ENCODE data around the gene GPR85. TPM values are rescaled to one million over a fixed set of nuclear protein-coding genes. Genes with fewer than 3 reads are reported as not detected.

Gene GPR85
- total RNA-seq, 1 experiment from 2014 or later, result not detected

- Histone ChIP-seq H2BK20ac (ENCODE audit: low read depth, low read length, poor library complexity, severe bottlenecking) (no peak overlapping the region), H2BK120ac (ENCODE audit: low read depth, low read length, poor library complexity, severe bottlenecking) (no peak overlapping the region), H3K79me1 (ENCODE audit: insufficient read depth, low read depth, low read length, poor library complexity, severe bottlenecking) (no peaks in the 10 kb centered on the region), H3K18ac (ENCODE audit: insufficient read length, low read depth, low read length) (no peak overlapping the region), H2BK5ac (ENCODE audit: insufficient read length, low read length) (no peak overlapping the region), H3K4ac (ENCODE audit: low read depth, low read length) (no peak overlapping the region), H4K20me1 (ENCODE audit: control insufficient read depth, insufficient read depth, insufficient read length) (no peaks in the 10 kb centered on the region), H2BK12ac (ENCODE audit: insufficient read length, low read depth, low read length) (no peak overlapping the region), H3K27me3 (ENCODE audit: insufficient read depth, low read length) (peaks cover 23% of the 10 kb centered on the region; the same call in 1 of the 2 replicates), H3K14ac (ENCODE audit: insufficient read depth, low read length) (no peak overlapping the region), H3K23ac (ENCODE audit: insufficient read length, low read depth, low read length) (no peak overlapping the region), H3K9me3 (ENCODE audit: control insufficient read depth, low read depth, low read length) (no peaks in the 10 kb centered on the region), H2BK15ac (ENCODE audit: low read depth, low read length) (no peak overlapping the region), H3T11ph (ENCODE audit: low read length) (no peak overlapping the region), H3K9ac (ENCODE audit: extremely low read depth, insufficient read length, low read length) (no peak overlapping the region), H2AK5ac (ENCODE audit: insufficient read length, low read length) (no peak overlapping the region), H3K56ac (ENCODE audit: insufficient read length, low read depth, low read length) (no peak overlapping the region), H3K79me2 (ENCODE audit: insufficient read depth, low read length) (no peaks in the 10 kb centered on the region), H3K4me1 (ENCODE audit: insufficient read depth, low read length) (no peaks in the 10 kb centered on the region; the same call in 1 of the 2 replicates), H4K8ac (replicated peaks; ENCODE audit: insufficient read length, low read depth, low read length) (no peak overlapping the region), H3K27ac (ENCODE audit: insufficient read length, low read depth, low read length) (no peak overlapping the region), H3K4me2 (ENCODE audit: insufficient read depth, insufficient read length, low read length) (peak overlapping the region; percentile 73), H4K91ac (ENCODE audit: insufficient read length, low read depth, low read length) (no peak overlapping the region), H2AFZ (ENCODE audit: low read length) (no peak overlapping the region), H4K5ac (ENCODE audit: insufficient read length, low read depth, low read length) (no peak overlapping the region), H3K23me2 (ENCODE audit: insufficient read length, low read depth, low read length, poor library complexity, severe bottlenecking) (peaks cover 3% of the 10 kb centered on the region)
- H3K4me3 Mint-ChIP-seq, result peak overlapping the region; percentile 30 to 45; a peak in 4 of 5 replicates
- DNase-seq, result no peak
- no peak for TF ChIP-seq CTCF (conservative IDR thresholded peaks at IDR 0.05)
- no peaks in the 10 kb centered on the region for H3K36me3 Mint-ChIP-seq (ENCODE audit: insufficient read depth in 1 of 3, low read depth in 3 of 3)
- H3K27me3 Mint-ChIP-seq (ENCODE audit: low read depth), result peaks cover 53% of the 10 kb centered on the region
- H3K27ac Mint-ChIP-seq, result no peak overlapping the region
- peaks cover 10 to 16% of the 10 kb centered on the region in 2 experiments for H3K4me1 Mint-ChIP-seq
- no CpG with 5 or more reads among the region's 15 CpGs for WGBS (ENCODE audit: extremely low coverage, insufficient read length, low lambda C conversion rate)
- no peaks in the 10 kb centered on the region for H3K9me3 Mint-ChIP-seq
Measured at GRCh38 chr7:113087071-113087998, 708 bp upstream of the GPR85 start.
